Activated CD8-positive, alpha-beta memory T cell treated with anti-CD3 and anti-CD28 coated beads, Interleukin-2, amount 50 U/mL, for 48 hours (primary cell): ENCODE data around the gene CYP26B1.

Experiments
- DNase-seq: peaks from one replicate; pipeline ENCODE4 v3.0.0-alpha.2; 2020

Gene CYP26B1

GRCh38 chr2:72080286-72081145, 67.1 kb downstream of the CYP26B1 start:
- DNase-seq: no peak
